Ammon's horn (tissue), 1 donor: ENCODE measurements around the gene PAQR5.

ENCODE experiments used
- DNase-seq: peaks from one replicate; pipeline ENCODE4 v3.0.0-alpha.2; 2016; ENCODE audit warnings: low spot score

Gene PAQR5

DNA sequence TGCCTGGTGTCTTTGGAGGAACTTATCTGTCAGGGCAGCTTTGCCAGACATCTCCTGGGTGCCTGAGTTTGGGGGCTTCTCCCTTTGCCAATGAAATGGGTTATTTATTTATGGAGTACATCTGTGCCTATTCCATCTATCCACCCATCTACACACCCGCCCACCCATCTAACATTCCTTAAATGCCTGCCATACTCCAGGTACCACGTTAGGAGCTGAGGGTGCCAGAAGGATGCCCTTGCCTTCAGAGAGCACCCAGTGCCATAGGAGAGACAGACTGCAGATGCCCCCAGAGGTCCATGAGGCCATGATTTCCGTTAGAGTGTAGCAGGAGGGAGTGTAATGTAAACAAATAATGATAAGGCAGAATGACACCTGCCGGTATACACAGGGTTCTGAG lies 93.6 kb downstream of the PAQR5 start:
- DNase-seq: no peak

DNA sequence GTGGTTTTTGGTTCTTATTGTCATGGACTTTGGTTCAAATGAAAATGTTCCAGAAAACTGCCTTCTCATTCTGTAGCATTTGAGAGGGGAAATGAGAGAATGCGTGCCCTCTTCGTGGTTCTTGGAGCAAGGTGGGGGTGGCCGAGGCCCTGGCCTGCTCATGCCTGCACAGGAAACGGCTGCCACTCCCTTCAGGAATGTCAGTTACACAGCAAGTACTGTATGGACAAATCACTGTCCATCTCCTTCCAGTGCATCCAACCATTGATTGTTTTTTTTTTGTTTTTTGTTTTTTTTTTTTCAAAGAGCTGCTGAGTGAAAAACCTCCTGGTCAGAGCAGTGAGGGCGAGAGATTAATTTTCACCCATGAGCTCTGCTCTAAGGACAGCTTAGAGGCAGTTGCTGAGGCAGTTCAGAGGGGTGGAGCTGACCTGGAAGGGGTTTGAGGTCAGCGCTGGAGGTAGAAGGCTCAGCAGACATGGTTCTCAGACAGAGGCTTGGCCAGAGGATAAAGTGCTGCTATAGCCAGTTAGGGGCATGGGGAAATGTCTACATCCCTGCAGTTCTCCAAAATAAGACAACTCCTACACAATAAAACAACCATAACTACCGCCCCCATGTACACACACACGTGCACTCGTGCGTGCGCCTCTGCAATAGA lies 95.2 kb downstream of the PAQR5 start:
- DNase-seq: no peak

DNA sequence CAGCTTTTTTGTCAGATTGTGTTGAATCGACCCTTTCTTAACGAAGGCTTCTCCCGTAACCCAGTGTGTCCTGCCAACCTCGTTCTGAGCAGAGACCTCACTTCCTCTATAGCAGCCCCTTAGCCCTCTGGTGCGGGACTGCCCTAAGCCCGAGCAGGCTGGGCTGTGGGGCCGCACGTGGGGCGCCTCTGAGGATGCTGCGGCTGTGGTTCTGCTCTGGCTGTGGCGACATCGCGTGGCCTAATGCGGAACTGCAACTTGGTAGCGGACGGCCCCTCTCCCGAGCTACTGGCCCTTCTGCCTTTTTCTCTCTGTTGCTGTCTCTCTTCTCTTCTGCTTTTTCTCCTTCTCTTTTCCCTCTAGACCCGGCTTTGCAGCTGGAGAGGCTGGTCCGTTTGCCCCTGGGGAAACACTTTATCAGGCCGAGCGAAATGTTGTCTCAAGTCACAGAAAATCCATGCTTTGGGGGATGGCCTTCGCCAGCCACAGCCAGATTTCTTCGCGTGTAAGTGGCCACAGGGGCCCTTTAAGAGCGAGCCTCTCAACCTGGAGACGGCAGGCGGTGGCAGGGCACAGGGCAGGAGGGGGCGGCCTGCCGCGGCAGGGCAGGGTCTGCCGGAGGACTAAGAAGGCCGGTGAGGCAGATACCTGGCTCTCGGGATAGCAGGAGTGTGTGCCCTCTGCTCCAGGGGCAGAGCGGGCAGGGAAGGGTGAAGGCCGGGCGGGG lies 96.0 kb downstream of the PAQR5 start:
- DNase-seq: peak; percentile 88

DNA sequence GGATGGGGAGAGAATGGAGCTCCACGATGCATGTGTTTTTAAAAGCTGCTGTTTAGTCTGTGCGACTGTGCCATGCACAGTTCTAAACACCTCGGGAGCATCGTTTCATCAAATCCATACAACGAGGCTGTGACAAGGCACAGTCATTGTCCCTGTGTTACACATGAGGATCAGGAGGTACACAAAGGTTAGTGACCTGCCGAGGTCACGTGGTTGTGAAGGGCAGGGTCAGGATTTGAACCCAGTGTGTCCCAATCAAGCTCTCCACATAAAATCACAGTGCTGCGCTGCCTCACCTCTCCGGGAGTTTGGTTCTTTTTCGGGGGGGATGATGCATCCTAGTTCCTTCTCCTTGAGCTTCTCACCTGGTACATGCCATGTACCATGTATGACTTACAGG lies 96.7 kb downstream of the PAQR5 start:
- DNase-seq: no peak

DNA sequence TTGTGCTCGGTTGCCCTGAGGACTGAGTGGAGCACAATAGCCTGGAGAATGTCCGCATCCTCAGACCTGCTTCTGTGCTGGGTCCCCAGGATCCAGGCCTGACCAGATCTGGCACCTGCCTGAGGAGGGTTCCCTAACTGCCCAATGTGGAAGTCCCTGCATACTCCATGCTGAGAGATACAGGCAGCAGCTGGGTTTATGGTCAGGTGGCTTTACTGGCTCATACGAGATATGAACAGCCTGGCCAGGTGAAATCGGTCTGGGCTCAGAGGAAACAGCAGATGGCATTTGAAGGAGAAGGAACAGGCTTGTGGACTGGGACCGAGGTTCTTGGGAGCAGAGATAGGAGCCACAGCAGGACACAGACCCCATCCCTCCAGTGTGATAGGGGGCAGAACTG lies 97.3 kb downstream of the PAQR5 start:
- DNase-seq: no peak

DNA sequence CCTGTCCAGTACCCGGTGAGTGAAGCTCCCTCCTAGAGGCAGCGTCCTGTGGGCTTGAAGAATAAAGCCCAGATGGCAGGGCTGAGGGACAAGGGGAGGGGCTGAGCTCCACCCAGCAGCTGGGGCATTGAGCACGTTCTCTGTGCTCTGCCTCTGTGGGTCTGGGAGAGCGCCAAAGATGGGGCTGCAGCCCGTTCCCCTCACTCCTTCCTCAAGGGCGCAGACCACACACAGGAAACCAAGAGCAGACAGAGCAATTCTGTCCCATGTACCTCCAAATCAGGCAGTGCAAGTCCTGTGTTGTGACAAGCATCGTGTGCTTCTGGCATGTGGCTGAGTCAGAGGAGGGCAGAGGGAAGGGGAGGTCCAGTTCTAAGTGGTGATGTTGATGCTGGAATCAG lies 99.8 kb downstream of the PAQR5 start:
- DNase-seq: no peak

DNA sequence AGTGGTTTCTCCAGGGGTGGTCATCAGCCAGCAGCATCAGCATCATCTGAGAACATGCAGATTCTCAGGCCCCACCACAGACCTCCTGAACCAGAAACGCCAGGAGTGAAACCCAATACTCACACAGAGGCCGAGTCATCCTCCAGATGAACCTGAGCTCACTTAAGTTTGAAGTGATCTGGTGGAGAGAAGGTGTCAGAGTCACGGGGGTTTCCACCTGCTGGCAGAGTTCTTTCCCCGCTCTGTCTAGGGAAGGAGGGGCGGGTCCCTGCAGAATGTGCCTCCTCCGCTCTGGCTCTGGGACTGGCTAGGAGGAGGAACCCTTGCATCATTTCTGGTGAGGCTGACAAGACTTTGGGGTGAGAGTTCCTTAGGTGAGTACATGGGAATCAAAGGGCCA lies 102.1 kb downstream of the PAQR5 start:
- DNase-seq: no peak

DNA sequence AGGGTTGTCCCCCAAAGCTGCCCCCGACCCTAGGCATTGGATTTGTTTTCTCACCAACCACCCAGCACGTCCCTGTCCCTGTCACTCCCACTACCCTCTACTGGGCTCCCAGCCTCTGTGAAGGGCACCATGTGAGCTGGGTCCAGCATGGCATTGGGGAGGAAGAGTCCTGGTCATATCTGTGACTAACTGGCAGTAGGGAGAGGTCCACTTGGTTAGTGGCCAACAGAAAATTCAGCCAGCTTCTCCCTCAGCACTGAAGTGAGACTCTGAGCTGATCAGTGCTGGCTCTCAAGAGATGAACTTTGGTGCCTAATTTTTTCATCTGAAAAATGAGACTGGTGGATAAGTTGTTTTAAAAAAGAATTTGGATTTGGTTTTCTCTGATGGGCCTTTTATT lies 104.1 kb downstream of the PAQR5 start:
- DNase-seq: no peak

DNA sequence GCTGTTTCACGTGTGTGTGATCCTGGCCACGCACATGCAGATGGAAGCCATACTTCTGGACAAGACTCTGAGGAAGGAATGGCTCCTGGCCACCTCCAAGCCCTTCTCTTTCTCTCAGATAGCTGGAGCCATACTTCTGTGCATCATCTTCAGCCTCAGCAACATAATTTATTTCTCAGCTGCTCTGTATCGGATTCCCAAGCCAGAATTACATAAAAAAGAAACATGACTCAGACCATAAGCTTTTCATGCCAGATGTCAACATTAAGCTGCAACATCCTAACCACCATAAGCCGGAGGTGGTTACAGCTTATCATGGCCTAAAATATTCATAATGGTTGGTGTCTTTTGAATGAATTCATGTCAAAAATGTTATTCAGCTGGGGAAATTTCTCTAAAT lies 104.9 kb downstream of the PAQR5 start:
- DNase-seq: no peak

DNA sequence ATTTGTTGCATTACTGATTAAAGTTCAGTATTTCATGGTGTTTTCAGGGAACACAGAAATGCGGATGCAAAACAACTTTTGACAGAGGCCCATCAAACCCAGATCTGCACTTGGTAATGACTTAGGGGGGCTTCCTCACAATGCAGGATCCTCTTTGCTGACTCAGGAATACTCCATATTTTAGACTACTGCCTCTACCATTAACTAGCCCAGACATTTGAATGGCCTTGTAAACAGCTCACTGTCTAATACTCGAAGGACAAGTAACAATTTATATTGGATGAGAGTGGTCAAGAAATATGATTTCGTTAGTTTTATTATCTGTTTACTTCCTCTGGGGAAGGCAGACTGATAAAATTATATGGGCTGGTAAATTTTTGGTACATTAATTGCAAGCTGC lies 106.4 kb downstream of the PAQR5 start:
- no peak for DNase-seq

DNA sequence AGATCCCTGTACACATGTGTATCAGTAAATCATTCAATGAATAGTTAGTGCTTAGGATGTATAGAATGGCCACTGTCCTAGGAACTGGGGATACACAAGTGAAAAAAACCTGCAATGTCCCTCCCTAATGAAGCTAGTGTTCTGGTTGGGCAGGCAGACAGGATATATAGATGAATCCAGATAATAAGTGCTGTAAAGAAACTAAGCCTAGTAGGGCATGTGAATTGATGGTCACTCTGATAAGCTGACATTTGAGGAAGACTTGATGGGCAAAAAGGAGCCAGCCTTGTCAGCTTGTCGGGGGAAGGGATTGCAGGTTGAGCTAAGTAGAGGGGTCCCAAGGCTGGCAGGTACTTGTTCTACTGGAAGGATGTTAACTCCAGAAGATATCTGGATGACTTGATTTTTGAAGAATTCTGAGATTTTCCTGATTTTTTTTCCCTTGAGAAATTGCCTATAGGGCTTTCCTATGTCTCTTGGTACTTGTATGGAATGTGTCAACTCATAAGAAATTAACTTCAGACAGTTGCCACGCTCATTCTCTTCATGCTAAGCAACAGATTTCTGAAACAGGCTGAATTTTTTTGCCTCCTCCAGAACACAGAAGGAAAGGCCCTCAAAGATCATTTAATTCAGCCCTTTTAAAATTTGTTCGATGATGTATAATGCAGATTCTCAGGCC lies 109.1 kb downstream of the PAQR5 start:
- no peak for DNase-seq

DNA sequence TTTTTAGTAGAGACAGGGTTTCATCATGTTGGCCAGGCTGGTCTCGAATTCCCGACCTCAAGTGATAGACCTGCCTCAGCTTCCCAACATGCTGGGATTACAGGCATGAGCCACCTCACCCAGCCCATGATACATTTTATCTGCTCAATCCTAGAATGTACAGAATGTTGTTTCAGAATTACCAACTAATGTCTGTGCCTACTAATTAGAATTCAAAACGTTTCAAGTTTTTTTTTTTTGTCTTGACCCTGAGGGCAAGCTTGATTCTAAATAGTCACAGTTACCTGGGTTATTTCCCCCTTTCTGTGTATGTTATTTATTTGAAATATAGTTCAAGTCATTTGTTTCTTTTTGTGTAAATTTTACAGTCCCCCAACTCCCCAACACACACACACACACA lies 110.1 kb downstream of the PAQR5 start:
- no peak for DNase-seq

DNA sequence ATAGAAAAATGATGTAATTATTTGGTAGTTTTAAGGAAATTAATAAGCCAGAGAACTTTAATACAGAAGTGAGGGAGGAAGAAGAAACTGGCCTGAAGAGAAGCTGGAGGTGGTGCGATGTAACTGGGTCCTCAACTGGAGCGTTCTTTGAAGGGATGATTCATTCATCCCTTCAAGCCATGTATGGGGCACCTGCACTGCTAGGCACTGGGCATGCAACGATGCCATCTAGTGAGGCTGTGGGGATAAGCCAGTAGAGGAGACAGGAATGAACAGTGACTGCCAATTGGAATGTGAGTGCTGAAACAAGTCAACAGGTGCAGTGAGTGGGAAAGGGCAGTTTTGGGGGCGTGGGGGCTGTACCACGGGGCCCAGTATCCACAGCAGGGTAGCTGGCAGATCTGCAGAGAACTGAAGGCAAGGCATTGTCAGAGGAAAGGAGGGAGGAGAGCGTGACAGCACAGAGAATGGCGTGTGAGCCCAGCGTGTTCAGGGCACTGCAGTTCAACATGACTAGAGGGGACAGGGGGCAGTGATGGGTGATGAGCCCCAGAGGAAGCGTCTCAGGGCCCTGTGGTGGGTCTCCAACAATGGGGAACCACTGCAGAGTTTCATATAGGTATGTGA lies 111.6 kb downstream of the PAQR5 start:
- peak; percentile 54 for DNase-seq

DNA sequence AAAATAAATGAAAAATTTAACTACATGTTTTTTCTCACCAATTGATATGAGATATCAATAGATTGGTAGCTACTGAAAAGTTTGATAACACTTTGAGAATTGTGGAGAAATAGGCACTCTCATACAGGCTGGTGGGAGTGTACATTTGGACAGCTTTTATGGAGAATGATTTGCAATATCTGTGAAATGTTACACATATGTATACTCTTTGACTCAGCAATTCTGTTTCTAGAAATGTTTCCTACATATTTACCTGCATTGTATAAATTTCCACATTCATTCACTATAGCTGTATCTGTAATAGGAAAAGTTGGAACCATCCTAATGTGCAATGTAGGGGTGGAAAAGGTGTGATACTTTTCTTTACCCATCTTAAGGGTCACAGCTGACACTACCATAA lies 113.6 kb downstream of the PAQR5 start:
- DNase-seq: no peak

DNA sequence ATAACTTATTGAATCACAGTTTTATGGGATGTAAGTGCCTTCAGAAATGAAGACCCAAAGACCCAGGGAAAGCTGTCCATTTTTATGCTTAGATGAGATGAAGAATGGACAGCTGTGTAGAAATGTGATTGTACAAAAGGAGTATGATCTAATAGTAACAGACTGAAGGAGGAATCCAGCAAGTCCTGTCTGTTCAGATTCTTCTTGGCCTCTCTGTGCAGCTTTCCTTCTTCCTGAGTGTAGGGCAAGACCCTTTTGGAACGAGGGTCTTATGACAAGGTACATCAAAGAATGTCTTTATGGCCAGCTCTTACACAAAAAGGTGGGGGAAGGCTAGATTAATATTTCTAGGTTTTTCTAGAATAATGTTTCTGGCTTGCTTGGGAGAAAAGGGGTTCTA lies 114.0 kb downstream of the PAQR5 start:
- DNase-seq: no peak

DNA sequence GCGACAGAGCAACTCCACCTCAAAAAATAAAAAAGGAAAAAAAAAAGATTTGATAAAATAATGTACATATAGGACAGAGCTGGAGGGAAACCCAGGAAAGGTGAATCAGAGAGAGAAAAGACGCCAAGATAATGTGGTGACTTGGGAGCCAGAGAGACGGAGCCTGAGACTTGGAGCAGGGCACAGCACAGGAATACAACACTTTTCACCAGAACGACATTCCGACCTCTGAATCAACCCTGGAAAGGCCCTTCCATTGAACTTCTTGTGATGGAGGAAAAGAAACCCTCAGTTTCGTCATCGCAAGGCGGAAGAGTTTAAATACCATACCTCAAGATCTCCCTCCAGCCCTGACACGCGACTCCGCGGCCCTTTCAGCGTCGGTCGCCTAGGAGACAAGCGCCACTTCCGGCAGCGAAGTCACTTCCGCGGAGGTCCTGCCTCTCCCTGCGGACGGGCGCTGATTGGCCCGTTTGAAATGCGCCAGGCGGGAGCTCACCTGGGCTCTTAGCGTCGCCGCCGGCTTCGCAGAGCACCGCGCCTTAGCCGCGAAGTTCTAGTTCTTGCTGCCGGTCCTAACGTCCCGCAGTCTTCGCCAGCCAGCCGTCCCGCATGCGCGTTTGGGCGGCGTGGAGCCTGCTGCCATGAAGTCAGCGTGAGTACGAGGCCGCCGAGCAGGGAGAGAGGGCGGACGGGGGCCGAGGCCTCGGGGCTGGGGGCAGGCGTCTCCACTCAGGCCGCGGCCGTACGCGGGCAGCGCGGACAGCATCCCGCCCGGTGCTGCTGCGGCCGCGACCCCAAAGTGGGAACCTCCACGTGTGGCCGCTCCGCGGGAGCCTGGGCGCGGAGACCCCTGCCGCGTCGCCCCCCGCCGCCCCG lies 115.3 kb downstream of the PAQR5 start, which contains the start of gene KIF23:
Gene KIF23 (plus strand): TSS at position 528 of the 879 bp plus-strand sequence. CDS start 117 bp downstream, at position 645.
- DNase-seq: peak; percentile 93

DNA sequence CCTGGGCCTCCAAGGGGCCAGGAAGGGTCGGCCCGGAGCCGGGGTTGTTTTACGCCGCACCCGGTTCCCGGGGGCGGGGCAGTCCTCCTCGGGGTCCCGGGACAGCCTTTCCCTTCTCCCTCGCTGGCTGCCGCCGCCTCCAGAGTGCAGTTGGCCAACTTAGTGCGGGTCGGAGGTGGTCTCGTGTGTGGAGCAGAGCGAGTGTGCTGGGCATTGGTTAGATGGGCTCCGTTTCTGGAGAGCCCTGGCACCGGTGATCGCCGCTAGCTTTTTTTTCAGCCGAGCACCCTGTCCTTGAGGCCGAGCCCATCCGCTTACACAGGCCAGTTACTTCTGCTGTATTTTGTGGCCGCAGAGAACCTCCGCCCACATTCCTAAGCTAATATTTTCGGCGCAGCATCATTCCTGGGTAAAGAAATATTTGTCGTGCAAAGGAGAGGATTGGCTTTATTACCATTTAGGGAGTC lies 116.0 kb downstream of the PAQR5 start:
- DNase-seq: no peak

DNA sequence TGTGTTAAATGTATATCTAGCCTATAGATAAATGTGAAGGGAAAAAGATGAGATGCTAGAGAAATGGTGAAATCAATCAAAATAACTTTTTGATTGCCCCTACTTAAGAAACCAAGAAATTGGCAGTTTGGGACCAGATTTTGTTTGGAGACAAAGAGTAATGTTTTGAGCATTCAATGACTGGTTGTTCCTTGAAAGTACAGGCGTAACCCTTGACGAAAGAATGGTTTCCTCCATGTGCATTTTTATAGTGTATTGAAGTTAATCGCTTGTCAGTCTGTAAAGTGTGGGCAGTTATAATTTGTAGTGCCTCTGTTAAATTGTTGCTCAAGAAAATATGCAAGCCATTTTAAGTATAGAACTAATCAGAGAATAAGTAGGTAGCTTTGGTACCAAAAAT lies 116.7 kb downstream of the PAQR5 start:
- no peak for DNase-seq

DNA sequence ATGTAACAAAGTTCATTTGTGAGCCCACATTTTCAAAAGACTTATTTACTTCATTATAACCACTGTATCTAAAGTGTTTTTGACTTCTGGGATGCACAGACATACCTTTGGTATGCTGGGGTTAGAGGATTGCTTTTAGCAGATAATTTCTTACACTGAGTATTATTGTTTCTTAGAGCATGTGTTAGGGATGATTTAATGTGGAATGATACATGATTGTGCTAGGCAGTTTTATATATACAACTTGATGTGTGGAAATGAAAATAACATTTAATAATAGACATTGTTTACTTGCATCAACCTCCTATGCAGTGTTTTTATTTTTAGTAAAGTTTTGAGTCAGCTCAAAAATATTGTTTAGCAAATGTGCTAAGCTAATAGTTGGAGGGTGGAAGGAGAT lies 118.9 kb downstream of the PAQR5 start:
- DNase-seq: no peak

DNA sequence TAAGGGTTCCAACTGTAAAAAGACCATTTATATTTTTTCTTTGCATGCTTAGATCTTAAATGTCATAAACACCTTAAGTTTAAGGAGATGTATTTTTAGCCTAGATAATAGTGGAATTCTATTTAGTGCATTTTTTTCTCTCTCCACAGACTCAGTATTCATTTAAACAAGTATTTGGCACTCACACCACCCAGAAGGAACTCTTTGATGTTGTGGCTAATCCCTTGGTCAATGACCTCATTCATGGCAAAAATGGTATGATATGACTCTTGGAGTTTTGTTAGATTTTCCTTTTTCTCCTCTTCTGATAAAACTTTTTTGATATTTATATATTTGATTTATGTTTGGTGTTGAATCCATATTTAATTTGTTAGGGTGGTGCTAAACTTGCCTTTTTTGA lies 122.8 kb downstream of the PAQR5 start:
- DNase-seq: no peak

DNA sequence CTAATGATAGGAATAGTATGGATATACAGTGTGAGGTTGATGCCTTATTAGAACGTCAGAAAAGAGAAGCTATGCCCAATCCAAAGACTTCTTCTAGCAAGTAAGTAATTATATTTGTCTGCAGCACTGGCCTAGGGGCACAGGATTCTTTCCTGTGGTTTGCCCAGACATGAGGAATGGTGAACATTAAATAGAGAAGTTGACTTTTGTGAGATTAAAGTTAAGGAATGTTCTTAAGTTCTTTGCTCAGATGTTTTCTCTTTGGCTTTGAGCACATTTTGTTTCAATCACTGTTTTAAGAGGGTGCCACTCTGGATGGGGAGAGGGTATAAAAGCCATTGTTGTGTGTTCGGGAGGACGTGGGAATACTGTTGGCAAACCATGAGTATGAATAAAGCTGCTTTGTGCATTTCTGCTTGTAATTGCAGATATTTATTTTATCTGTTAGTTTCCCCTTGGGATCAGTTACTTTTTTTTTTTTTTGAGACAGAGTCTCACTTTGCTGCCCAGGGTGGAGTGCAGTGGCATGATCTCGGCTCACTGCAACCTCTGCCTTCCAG lies 123.7 kb downstream of the PAQR5 start:
- no peak for DNase-seq
